Hematopoietic multipotent progenitor cell (in vitro differentiated cells): ENCODE measurements around the gene ARHGAP18. TPM values are rescaled to one million over a fixed set of nuclear protein-coding genes. Genes with fewer than 3 reads are reported as not detected.

Experiments
- DNase-seq, 3 donors: peaks; one replicate each; pipeline ENCODE4 v3.0.0-alpha.2; 2011 to 2015; ENCODE audit warnings: low read depth in 2 of 3, low spot score in 2 of 3
- total RNA-seq: library from RNA; depleted of rRNA; stranded (reverse); fragments of >200 nt; gene quantifications from one replicate; pipeline ENCODE4 v1.2.3, GENCODE V29; 2012

The ARHGAP18 gene
- total RNA-seq, result 2.2 TPM

GRCh38 chr6:129709769-129710449 lies at the start of gene ARHGAP18:
TSS of gene ARHGAP18 (minus strand) at chr6:129710177. CDS start at chr6:129710136, 41 bp downstream.
- DNase-seq, result peak; percentile 25 to 78 (median 66)

DNA sequence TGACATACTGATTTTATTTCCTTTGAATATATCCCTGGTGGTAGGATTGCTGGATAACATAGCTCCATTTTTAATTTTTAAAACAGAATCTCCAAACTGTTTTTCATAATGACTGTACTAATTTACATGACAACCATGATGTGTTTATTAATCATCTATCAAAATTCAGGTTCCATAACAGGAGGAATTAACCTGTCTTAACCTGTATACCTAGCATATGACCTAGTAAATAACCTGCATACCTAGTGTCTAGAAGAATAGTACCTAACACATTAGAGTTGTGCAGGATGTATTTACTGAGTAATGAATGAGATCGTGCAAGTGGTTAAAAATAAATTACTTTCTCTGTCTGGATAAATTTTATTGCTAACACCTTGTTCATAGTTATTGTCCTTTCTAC lies 45.8 kb upstream of the ARHGAP18 start:
- no peak for DNase-seq

- no peak for DNase-seq
Observed at GRCh38 chr6:129754750-129755149, 44.8 kb upstream of the ARHGAP18 start.

DNA sequence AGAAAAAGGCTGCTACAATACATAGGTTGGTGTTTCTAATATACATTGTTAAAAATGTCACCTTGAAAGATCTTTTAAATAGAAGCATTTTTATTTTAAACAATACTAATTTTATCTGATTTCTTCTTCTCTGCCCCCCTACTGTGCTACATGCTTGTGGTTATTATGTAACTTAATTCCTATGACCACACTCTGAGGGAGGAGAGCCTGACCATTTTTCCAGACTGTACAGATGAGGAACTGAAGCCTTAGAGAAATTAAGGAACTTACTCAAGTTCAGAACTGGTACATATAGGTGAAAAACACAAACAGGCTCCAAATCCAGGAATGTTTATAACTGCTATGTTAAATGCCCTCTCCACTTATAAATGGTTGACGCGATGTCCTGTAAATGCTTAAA lies 43.4 kb upstream of the ARHGAP18 start:
- DNase-seq, result no peak

GRCh38 chr6:129751384-129751783 lies 41.4 kb upstream of the ARHGAP18 start:
- no peak for DNase-seq

DNA sequence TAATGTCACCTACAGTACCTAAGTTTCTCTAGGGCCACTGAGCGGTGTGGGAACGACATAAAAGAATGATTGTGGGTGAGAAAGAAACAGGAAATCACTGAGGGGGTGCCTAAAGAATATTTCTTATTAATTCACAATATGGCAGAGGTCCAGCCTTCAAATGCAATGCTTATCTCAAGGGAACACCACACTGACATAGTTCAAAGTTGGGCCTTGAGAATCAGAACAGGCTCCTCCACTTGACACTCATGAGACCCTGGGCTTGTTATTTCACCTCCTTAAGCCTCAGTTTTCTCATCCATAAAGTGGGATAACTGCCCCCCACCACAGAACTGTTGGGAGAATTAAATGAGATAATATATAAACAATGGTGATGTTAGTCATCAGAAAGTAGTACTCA lies 40.4 kb upstream of the ARHGAP18 start:
- DNase-seq, result peak in 1 of 3 donors; percentile 41

GRCh38 chr6:129749749-129750120 lies 39.8 kb upstream of the ARHGAP18 start:
- DNase-seq, result peak in 2 of 3 donors; percentile 65 to 92

- DNase-seq, result no peak
Observed at GRCh38 chr6:129748901-129749748, 39.1 kb upstream of the ARHGAP18 start.

DNA sequence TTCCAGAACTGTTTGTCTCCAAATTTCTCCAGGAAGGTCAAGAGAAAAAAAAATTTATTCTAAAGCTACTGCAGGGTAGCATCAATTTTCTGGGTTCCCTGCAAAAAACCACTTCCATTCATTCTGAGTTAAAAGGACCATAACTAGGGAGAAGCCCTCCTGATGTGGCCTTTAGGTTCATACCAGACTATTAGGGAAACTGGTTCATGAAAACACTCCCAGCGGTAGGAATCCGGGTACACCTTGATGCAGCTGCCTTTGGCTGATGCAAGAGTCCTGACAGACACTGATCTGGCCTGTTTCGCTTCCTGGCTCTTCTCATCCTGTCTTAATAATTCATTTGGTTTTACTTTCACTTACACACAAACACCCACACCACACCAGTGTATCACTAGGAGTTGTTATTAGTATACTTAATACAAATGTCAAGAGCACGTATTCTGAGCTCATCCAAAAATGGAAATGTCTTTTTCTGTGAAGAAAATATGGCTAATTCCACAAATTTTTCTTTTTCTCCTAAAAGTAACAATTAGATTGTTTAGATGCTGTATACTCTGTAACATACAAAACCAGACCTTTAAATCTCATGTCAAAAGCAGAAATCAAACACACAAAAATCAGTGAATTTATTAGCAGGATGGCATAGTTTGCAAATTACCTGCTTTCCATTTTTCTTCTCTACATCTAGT lies 38.4 kb upstream of the ARHGAP18 start:
- peak in 2 of 3 donors; percentile 50 to 52 for DNase-seq

GRCh38 chr6:129747588-129748112 lies 37.7 kb upstream of the ARHGAP18 start:
- no peak for DNase-seq

- DNase-seq, result no peak
Observed at GRCh38 chr6:129744880-129745237, 34.9 kb upstream of the ARHGAP18 start.

DNA sequence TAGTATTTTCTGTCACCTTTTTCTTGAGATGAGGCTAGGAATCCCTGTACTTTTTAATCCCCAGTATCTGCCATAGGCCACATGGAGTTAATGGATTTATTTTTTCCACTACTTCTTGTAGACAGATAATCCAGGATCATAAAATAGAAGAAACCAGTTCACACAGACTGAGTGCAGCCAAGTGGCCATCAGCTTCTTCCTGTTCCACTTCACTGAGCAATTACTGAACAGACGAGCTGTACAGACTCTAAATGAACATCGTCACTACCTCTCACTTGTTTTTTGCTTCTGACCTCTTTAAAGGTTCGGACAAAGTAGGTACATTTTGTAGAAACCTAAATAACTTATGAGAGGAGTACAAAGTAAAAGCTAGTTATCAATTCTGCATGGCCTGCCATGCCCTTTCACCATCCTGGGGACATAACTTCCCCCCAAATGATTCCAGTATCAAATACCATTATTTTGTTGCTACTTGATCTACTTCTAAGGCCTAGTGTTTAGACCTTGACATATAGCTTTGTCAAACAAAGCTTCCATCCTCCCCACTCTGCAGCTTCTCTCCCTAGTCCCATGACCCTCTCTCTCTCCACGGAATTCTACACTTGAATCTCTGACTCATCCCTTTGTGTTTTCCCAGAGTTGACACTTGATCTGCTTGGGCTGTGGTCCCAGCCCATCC lies 34.4 kb upstream of the ARHGAP18 start:
- no peak for DNase-seq

GRCh38 chr6:129740013-129740412 lies 30.0 kb upstream of the ARHGAP18 start:
- DNase-seq, result no peak

DNA sequence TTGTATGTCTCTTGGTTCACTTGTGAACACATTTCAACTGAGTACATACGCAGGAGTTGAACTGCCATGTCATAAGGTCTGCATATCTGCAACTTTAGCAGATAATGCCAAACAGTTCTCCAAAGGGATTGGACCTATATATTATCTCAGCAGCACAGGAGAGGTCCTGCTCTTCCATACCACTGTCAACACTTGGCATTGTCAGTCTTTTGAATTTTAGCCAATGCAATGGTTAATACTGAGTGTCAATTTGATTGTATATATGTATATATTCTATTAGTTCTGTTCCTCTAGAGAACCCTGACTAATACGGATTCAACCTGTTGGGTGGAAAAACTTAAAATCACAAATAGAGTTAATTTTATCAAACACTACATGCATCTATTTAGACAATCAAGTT lies 26.1 kb upstream of the ARHGAP18 start:
- DNase-seq, result no peak

DNA sequence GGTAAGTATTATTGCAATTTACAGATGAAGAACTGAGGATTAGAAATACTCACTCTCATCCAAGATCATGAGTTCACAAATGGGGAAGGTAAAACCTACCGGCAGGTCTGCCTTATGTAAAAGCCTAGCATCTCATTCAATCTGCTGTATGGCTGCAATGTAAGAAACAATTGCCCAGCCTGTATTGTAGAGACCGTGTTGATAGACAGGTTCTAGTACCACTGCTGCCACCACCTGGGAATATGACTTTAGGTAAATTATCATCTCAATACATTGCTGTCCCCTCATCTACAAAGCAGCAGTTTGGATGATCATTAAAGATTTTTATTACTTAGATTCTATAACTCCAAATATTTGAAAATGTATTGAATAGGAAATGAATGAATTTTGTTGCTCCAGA lies 23.3 kb upstream of the ARHGAP18 start:
- no peak for DNase-seq

DNA sequence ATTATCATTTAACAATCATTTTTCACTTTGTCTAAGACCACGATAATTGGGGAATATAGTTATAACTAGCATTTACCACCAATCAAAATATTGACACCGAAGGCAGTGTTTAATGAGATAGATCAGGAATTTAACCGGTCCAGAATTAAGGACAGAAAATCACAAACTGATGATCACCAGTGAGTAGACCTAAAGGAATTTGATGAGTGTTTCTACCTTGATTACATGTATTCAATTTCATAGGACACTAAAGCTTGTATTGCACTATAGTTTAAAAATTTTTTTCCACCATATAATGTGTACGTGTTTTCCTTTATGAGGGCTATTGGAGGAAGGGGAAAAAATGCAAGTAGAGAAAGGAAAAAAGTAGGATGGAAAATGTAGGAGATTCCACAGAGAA lies 22.6 kb upstream of the ARHGAP18 start:
- DNase-seq, result no peak

DNA sequence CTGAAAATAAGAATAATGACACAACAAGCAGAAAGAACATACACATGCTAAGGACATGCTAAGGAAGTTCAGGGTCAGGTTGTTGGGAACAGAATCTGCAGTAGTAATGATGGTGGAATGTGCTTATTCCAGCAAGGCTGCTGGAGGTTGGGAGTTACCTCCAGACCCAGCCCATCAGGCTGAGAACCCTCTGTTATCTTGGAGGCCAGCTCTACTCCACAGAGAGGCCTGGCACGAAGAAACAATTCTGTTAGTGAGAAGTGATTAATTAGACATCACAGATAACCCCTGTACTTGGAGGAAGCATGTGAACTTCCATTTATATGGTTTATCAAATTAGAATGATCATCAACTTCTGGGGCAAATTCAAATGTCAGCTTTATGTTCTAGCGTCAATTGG lies 22.1 kb upstream of the ARHGAP18 start:
- no peak for DNase-seq

DNA sequence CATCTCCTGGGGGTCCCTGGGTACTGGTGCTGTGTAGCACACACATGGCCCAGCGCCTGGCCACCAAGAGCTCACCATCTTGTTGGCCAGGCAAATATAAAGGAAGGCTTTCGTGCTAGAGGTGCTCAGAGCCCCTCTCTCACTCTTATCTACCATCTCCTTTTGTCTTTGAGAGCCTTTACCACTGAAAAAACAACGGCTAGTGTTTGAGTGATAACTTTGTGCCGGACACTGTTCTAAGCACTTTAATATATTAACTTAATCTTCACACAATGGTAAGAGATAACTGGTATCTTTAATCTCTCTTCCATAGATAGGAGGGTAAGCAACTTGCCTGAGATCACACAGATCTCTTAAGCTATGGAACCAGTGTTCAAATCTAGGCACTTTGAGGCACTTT lies 21.5 kb upstream of the ARHGAP18 start:
- DNase-seq, result no peak

GRCh38 chr6:129730477-129731165 lies 20.6 kb upstream of the ARHGAP18 start:
- peak in 2 of 3 donors; percentile 36 to 70 for DNase-seq

GRCh38 chr6:129726650-129727049 lies 16.7 kb upstream of the ARHGAP18 start:
- no peak for DNase-seq
